Progenitor cell of endocrine pancreas (in vitro differentiated cells): ENCODE results near the gene SDK2. TPM values are rescaled to one million over a fixed set of nuclear protein-coding genes. Genes with fewer than 3 reads are reported as not detected.

ENCODE experiments used
- DNase-seq: peaks from one replicate; pipeline ENCODE4 v3.0.0; 2021; ENCODE audit warnings: low spot score; ENCODE audit not compliant: unreplicated experiment
- H3K27ac Mint-ChIP-seq: 2 replicates; pipeline ENCODE4 v1.8.0; 2021; ENCODE audit warnings: mild to moderate bottlenecking, moderate library complexity, mixed read lengths
- H3K27me3 Mint-ChIP-seq: 2 replicates; pipeline ENCODE4 v1.8.0; 2021; ENCODE audit warnings: mixed read lengths
- H3K36me3 Mint-ChIP-seq: 2 replicates; pipeline ENCODE4 v1.8.0; 2022; ENCODE audit warnings: mixed read lengths; ENCODE audit not compliant: insufficient read depth
- H3K4me1 Mint-ChIP-seq: 2 replicates; pipeline ENCODE4 v1.8.0; 2021; ENCODE audit warnings: low read depth, mixed read lengths
- H3K4me3 Mint-ChIP-seq: 2 replicates; pipeline ENCODE4 v1.8.0; 2021; ENCODE audit warnings: low read depth, mild to moderate bottlenecking, moderate library complexity, mixed read lengths
- H3K9me3 Mint-ChIP-seq: 2 replicates; pipeline ENCODE4 v1.8.0; 2021; ENCODE audit warnings: low read depth, mixed read lengths
- CTCF ChIP-seq: fragments of 200-600 bp; sonication (generic); IDR thresholded peaks from one replicate; pipeline ENCODE4 v1.5.0; 2021; ENCODE audit warnings: antibody characterized with exemption, mild to moderate bottlenecking; ENCODE audit not compliant: unreplicated experiment
- total RNA-seq: library from RNA; stranded (reverse); gene quantifications from 2 replicates; pipeline ENCODE4 v1.2.1, GENCODE V29; 2021

Gene SDK2
- total RNA-seq, 1 donor from 2014 or later = 6.7 TPM

- H3K27me3 Mint-ChIP-seq = peaks cover 4% of the 10 kb centered on the region
- no peak for DNase-seq
- no peak for TF ChIP-seq CTCF
- no peak overlapping the region for H3K4me3 Mint-ChIP-seq
- H3K36me3 Mint-ChIP-seq = no peaks in the 10 kb centered on the region
- H3K4me1 Mint-ChIP-seq = peaks cover 22% of the 10 kb centered on the region
- no peak overlapping the region for H3K27ac Mint-ChIP-seq
- no peaks in the 10 kb centered on the region for H3K9me3 Mint-ChIP-seq
Measured at GRCh38 chr17:73342050-73342522, 302.2 kb downstream of the SDK2 start.

GRCh38 chr17:73341350-73342049 lies 302.7 kb downstream of the SDK2 start:
- TF ChIP-seq CTCF = no peak

GRCh38 chr17:73340093-73340596 lies 304.1 kb downstream of the SDK2 start:
- Mint-ChIP-seq H3K9me3 (no peaks in the 10 kb centered on the region), H3K4me1 (peaks cover 26% of the 10 kb centered on the region), H3K36me3 (no peaks in the 10 kb centered on the region), H3K27ac (peak overlapping the region; percentile 74), H3K4me3 (no peak overlapping the region), H3K27me3 (peaks cover 4% of the 10 kb centered on the region)
- DNase-seq = no peak
- no peak for TF ChIP-seq CTCF

More at GRCh38 chr17:73341350-73342049, 302.7 kb downstream of the SDK2 start:
- H3K27ac Mint-ChIP-seq = no peak overlapping the region
- no peak overlapping the region for H3K4me3 Mint-ChIP-seq
- no peaks in the 10 kb centered on the region for H3K9me3 Mint-ChIP-seq
- H3K27me3 Mint-ChIP-seq = peaks cover 4% of the 10 kb centered on the region
- peaks cover 22% of the 10 kb centered on the region for H3K4me1 Mint-ChIP-seq
- no peaks in the 10 kb centered on the region for H3K36me3 Mint-ChIP-seq
- DNase-seq = no peak

- Mint-ChIP-seq H3K27me3 (peaks cover 4% of the 10 kb centered on the region), H3K9me3 (no peaks in the 10 kb centered on the region), H3K4me3 (no peak overlapping the region), H3K4me1 (peaks cover 20% of the 10 kb centered on the region), H3K36me3 (no peaks in the 10 kb centered on the region), H3K27ac (no peak overlapping the region)
- TF ChIP-seq CTCF = no peak
- DNase-seq = no peak
Measured at GRCh38 chr17:73338566-73339197, 305.6 kb downstream of the SDK2 start.

- no peak for TF ChIP-seq CTCF
- H3K9me3 Mint-ChIP-seq = no peaks in the 10 kb centered on the region
Measured at GRCh38 chr17:73338050-73338521, 306.2 kb downstream of the SDK2 start.

More at GRCh38 chr17:73338050-73338521, 306.2 kb downstream of the SDK2 start:
- Mint-ChIP-seq H3K36me3 (no peaks in the 10 kb centered on the region), H3K27ac (no peak overlapping the region), H3K4me1 (peaks cover 15% of the 10 kb centered on the region), H3K4me3 (no peak overlapping the region), H3K27me3 (peaks cover 4% of the 10 kb centered on the region)
- no peak for DNase-seq
